Fibroblast of skin of left biceps (primary cell): ENCODE results near the gene GRK4.
"Not testable (repeated sequence)": the region's sequence is repeated elsewhere in the genome, so short reads cannot be mapped to it uniquely, and the experiment has no call there.

Experiments used
- DNase-seq, 2 experiments: peaks; one replicate each; pipeline ENCODE4 v3.0.0-alpha.2; 2013; ENCODE audit warnings: low read depth in 2 of 2

Gene GRK4

DNA sequence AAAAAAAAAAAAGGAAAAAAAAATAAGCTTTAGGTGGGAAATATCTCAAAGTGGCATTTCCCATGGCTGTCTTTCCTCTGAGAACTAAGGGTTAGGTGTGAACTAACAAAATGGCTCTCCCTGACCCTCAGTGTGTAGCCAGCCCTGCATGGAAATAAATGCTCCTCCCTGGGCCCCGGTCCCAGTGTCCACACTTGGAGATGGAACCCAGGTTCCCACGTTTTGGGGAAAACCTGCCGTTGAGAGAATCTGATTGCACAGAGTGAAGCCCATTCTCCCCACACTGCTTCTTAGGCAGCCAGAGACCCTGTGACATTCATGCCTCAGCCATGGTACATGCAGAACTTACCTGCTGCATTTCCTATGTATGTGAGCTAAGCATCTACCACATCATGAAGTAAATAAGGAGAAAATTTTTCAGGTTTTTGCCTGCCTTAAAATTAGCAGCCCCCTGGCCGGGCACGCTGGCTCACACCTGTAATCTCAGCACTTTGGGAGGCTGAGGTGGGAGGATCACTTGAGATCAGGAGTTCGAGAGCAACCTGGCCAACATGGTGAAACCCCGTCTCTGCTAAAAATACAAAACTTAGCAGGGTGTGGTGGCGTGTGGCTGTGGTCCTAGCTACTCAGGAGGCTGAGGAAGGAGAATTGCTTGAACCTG is 76.5 kb downstream of the GRK4 start:
- DNase-seq: no peak

GRCh38 chr4:3040452-3041191 is 77.3 kb downstream of the GRK4 start:
- no peak for DNase-seq

GRCh38 chr4:3041192-3042142 is 78.1 kb downstream of the GRK4 start:
- no peak for DNase-seq

DNA sequence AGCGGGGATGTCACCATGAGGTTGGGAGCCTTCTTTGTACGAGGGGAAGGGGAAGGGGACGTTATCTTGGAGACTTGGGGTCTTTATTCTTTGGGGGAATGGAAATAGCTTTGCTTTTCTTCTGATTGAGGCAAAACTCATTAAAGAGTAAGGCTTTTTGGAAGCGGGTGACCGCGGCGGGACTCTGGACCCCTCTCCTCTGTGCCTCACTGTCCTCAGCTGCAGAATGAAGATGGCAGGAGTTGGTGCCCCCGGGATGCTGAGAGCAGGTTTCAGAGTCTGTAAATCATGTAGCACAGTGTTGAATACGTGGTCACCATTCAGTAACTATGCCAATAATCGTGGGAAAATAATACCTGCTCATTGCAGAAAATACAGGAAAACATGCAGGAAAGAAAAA is 78.9 kb downstream of the GRK4 start:
- no peak for DNase-seq

DNA sequence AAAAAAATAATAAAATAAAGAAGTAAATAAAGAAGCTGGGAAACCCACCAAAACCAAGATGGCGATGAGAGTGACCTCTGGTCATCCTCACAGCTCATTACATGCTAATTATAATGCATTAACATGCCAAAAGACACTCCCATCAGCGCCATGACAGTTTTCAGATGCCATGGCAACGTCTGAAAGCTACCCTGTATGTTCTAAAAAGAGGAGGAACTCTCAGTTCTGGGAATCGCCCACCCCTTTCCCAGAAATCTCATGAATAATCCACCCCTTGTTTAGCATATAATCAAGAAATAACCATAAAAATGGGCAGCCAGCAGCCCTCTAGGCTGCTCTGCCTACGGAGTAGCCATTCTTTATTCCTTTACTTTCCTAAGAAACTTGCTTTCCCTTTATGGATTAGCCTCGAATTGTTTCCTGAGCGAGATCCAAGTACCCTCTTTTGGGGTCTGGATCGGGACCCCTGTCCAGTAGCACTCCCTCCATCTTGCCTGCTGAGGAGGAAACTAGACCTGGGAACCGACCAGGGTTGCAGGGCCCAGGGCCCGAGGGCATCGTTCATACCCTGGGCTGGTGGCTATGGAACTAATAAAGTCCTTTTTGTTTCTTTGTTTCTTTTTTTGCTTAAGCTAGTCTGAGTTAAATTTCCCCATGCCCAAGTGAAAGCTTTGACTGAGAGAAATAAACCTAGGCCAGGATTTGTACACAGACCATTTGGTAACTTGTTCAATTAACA is 80.1 kb downstream of the GRK4 start:
- DNase-seq: no peak

DNA sequence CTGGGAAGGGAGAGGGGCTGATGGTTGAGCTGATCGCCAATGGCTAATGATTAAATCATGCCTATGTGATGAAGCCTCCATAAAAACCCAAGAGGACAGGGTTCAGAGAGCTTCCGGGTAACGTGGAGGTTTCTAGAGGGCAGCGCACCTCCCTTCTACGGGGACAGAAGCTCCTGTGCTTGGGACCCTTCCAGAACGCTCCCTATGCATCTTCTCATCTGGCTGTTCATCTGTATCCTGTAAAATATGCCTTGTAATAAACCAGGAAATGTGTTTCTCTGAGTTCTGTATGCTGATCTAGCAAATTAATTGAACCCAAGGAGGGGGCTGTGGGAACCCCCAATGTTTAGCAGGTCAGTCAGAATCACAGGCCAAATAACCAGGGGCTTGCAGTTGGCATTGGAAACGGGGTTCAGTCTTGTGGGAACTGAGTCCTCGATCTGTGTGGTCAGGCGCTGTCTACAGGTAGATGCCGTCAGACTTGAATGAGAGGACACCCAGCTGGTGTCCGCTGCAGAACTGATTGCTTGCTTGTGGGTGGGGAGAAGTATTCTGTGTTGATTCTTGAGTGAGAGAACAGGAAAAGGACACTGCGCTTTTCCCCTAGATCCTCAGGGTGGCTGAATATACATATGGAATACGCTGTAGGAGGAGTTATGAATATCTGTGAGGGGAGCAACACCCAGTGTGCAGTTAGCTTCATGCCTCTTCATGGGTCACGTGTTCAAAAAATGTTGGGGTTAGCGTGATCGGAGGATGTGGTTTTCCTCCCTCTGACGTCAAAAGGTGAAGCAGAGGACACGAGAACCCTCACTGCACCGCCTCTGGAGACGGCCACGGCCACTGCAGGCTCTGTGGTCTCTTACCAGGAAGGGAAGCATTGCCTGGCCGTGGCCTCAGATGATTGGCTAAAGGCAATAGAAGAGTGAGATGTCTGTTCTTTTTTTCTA is 81.8 kb downstream of the GRK4 start:
- no peak for DNase-seq

DNA sequence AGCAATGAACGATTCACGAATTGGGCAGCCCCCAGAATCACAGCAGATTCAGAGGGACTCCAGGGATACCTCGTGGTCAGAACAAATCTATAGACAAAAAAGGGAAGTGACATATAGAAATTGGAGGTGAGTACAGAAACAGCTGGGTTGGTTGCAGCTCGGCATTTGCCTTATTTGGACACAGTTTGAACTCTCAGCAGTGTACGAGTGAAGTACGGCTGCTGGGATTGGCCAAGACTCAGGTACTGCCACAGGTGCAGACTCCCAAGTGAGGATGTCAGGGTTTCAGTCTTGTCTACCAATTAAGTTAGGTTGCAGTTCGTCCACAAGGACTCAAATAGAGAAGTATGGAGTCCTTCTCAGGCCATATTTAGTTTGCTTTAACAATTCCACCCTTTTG is 82.8 kb downstream of the GRK4 start:
- no peak for DNase-seq

- no peak for DNase-seq
Measured at GRCh38 chr4:3046623-3047022, 83.3 kb downstream of the GRK4 start.

DNA sequence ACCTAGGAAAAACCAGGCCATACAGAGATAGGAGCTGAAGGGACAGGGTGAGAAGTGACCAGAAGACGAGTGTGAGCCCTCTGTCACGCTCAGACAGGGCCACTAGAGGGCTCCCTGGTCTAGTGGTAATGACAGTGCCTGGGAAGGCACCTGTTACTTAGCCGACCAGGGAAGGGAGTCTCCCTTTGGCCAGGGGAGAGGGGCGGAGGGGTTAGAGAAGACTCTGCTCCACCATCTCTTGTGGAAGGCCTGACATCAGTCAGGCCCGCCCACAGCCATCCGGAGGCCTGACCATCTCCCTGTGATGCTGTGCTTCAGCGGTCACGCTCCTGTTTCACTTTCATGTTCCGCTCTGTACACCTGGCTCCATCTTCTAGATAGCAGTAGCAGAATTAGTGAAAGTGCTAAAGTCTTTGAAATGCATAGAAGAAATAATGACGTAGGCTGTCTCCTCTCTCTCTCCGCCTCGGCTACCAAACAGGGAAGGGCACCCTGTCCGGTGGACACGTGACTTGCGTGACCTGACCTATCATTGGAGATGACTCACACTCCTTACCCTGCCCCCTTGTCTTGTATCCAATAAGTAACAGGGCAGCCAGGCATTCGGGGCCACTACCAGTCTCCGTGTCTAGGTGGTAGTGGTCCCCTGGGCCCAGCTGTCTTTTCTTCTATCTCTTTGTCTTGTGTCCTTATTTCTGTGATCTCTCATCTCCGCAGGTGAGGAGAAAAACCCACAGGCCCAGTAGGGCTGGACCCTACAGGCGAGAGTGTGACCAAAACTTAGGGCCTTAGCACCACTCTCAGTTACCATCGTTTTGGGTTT is 84.3 kb downstream of the GRK4 start:
- no peak for DNase-seq

DNA sequence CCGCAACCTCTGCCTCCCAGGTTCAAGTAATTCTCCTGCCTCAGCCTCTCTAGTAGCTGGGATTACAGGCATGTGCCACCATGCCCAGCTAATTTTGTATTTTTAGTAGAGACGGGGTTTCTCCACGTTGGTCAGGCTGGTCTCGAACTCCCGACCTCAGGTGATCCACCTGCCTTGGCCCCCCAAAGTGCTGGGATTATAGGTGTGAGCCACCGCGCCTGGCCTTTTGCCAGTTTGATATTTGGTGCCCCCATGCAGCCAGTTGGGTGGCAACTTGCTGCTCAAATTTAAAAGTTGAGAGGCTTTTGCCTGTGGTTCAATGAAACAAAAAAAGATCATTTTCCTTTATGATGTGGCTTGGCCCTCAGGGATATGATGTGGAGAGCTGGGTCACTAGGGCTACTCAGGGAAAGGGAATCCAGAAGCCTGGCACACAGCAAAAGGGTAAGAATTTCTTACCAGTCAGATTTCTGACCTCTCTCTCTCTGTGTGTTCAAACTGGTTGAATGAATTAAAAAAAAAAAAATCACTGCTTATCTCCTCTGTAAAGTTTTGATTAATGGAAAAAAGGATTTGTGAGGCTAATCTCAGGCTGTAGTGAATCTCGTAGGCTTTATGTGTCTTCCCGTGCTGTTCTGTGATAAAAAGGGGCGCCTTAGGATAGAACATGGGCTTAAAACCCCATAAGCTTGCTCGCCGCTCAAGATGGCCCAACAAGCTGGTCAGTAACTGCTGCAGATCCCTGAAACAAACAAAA is 87.9 kb downstream of the GRK4 start:
- DNase-seq: not testable (repeated sequence)

DNA sequence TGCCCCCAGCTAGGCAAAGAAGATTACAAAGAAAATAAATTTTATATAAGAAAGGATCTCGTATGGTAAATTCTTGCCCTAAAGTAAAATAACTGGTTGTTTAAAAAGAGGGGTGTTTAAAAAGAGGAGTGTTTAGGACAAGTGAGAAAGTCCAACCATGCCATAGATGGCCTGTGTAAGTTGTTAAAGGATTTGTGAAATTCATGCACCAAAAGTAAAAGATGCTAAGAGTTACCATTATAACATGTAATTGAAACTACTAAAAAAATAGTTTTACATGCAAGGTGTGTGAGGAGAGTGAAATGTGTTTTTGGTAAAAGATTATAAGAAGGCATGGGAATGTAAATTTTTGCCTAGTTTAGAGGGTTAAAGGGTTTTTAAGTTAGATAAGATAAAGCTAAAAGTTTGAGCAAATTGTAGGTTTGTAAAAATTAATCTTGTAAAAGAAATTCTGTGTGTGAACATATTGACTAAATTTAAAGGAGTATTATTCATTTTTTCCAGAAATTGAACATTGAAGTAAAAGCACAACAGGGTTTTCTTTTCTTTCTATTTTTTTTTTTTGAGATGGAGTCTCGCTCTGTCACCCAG is 90.9 kb downstream of the GRK4 start:
- DNase-seq: no peak

DNA sequence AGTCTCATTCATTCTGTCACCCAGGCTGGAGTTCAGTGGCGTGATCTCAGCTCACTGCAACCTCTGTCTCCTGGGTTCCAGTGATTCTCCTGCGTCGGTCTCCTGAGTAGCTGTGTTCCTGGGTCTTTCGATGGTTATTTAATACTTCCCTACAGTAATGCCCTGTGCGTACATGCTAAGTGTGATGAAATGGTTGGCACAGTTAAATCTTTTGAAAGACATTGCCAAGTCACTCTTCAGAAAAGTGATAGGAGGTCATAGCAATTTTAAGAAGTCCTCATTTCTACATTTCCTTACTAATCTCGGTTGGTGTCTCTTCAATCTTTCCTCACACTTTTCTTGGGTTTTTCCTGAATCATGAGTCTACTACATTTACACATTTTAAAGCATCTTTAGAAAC is 96.6 kb downstream of the GRK4 start:
- no peak for DNase-seq

GRCh38 chr4:3060946-3061345 is 97.6 kb downstream of the GRK4 start:
- DNase-seq: no peak

DNA sequence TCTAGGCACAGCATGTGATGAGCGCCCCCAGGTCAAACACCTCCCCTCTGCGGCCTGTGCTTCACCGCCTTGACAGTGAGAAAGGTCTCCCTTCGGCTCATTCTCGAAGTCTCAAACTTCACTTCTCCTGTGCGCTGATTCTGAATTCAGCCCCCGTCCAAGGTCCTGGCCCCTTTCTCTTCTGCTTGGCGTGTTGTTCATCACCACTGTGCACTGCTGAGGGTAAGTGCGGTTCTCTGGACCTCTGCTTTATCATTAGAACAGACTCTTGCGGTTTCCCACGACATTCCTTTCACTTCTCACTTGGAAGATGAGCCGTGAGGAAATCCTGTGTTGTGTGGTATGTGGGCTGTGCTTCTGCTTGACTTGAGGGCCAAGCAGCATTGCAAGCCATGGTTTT is 99.1 kb downstream of the GRK4 start:
- no peak for DNase-seq

- no peak for DNase-seq
Measured at GRCh38 chr4:3065551-3065950, 102.2 kb downstream of the GRK4 start.

DNA sequence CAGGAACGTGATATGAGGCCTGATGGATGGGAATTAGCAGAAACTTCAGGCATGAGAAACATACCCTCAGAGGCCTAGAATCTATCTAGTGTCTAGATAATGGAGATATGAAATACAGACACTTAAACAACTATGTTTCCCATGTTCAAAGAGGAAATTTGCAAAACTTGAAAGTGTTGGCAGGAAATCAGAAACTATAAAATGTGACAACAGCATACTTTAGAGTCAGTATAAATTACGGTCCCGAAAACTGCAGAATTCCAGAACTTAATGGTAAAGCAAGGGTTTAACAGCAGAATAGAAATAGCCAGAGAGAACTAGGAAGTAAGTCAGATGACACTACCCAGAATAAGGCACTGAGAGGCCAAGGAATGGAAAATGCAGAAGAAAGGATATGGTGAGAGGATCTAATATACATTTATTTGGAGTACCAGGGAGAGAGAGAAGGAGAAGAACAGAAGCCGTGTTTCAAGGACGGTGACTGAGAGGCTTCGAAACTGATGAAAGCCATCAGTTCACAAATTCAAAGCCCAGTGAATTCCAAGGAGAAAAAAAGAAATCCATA is 103.5 kb downstream of the GRK4 start:
- no peak for DNase-seq

- DNase-seq: no peak
Measured at GRCh38 chr4:3067473-3068001, 104.2 kb downstream of the GRK4 start.

DNA sequence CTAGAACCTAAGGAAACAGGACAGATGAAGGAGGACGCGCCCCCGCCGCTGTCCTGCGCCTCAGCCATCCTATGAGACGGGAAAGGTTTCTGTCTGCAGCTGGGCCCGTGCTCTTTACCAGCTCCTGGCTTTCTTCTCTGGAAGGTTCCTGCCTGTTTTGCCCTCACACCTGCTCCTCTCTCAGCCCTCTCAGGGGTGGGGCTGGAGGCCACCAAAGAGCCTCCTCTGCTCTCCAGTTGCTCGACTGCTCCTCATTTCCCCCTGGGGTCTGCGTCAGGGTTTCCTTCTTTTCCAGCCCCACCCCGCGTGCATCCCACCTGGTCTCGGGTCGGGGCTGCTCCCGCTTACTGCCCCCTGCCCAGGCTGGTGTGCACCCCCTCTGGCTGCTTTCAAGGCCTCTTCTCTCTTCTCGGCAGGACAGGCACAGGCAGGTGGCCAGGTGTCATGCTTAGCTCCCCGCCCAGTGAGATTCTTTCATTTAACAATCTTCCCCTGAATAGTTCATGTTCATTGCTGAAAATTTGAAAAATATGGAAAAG is 106.4 kb downstream of the GRK4 start:
- DNase-seq: no peak
